Psoas muscle (tissue), 8 donors: ENCODE data around the gene DDR2. TPM values are rescaled to one million over a fixed set of nuclear protein-coding genes. Genes with fewer than 3 reads are reported as not detected.

Source experiments
- ATAC-seq, 4 donors: fragments of 200-7000 bp; cut with Tn5 transposase; one replicate each; pipeline ENCODE4 v1.9.1; 2020; ENCODE audit warnings: moderate library complexity in 3 of 4, mild to moderate bottlenecking in 2 of 4
- DNase-seq, 2 donors: peaks; one replicate each; pipeline ENCODE4 v3.0.0-alpha.2; 2020
- H3K27ac ChIP-seq: fragments of 200-600 bp; one replicate; pipeline ENCODE4 v1.8.0; 2022
- H3K27me3 ChIP-seq, 3 donors: fragments of 200-600 bp in 1 of 3; one replicate each; pipeline versions ENCODE4 v1.6.1 to v1.8.0; 2013 to 2022; ENCODE audit warnings: low read length in 2 of 3, mild to moderate bottlenecking in 2 of 3, moderate library complexity in 1 of 3; ENCODE audit not compliant: insufficient read depth in 3 of 3
- H3K36me3 ChIP-seq, 2 donors: fragments of 200-600 bp in 1 of 2; one replicate each; pipeline versions ENCODE4 v1.6.1 to v1.8.0; 2013 to 2022; ENCODE audit warnings: low read depth in 1 of 2, mild to moderate bottlenecking in 1 of 2, moderate library complexity in 1 of 2; ENCODE audit not compliant: insufficient read depth in 1 of 2
- H3K4me1 ChIP-seq: fragments of 200-600 bp; one replicate; pipeline ENCODE4 v1.8.0; 2022
- H3K4me3 ChIP-seq: fragments of 200-600 bp; one replicate; pipeline ENCODE4 v1.8.0; 2022; ENCODE audit warnings: mild to moderate bottlenecking
- H3K9me3 ChIP-seq: fragments of 200-600 bp; one replicate; pipeline ENCODE4 v1.8.0; 2022
- WGBS, 3 donors: extraction: QIAGEN DNeasy Blood & Tissue Kit; methylation state at CpG; one replicate each; pipeline versions ENCODE4 v1.1.6 to v1.1.7; 2013; 5-methylcytosine and 5-hydroxymethylcytosine counted together
- intact Hi-C, 2 donors: fragments of 100-400 bp; cut with DNase I; formaldehyde crosslinking; loops; one replicate each; pipeline versions ENCODE4 v1.11.0 to v1.14.2; 2022
- polyA plus RNA-seq, 3 donors: library from polyadenylated mRNA; stranded (reverse); fragments of 200-250 nt; gene quantifications; one replicate each; pipeline ENCODE4 v1.2.3, GENCODE V29; 2013
- total RNA-seq, 4 donors: library from RNA; stranded (reverse); fragmentation: NEBNext Ultra II Directional in 2 of 4; extraction: Animal tissue kit (Norgen Biotek cat#: 25700) in 2 of 4; gene quantifications; one replicate each; pipeline versions ENCODE4 v1.2.1 to v1.2.4, GENCODE V29; 2021 to 2023
- TF ChIP-seq, protein P1 (sequence below): fragments of 200-600 bp; IDR thresholded peaks from one replicate; pipeline ENCODE4 v1.8.0; 2022; ENCODE audit warnings: antibody characterized with exemption
- donor health status: healthy with polysubstance abuse.
- donor health status: DM: no; HTN: no; CAD: no; lungs with moderate emphysema.
- donor health status: Bipolar disorder and iron deficiency.
- donor health status: healthy.
- donor health status: DM: yes; HTN: yes; CAD: no.
- donor health status: DM: no; HTN: no; CAD: no.
- donor health status: DM: no; HTN: no; CAD: no.
- donor health status: DM: yes; HTN: yes; CAD: no.

Gene DDR2
- total and polyA plus RNA-seq, 7 donors, result 1.3 to 21.2 (median 6.0) TPM

DNA sequence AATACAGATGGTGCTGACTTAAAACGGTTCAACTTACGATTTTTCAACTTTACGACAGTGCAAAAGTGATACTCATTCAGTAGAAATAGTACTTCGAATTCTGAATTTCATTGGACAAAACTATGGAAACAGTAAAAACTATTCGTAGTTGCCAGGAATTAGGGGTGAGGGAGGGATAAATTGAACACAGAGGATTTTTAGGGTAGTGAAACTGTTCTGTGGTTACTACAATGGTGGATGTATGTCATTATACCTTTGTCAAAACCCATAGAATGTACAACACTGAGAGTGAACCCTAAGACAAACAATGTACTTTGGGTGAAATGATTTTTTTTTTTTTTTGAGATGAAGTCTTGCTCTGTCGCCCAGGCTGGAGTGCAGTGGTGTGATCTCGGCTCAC, 7.5 kb downstream of the DDR2 start:
- H3K27ac ChIP-seq, result no peak overlapping the region
- no peaks in the 10 kb centered on the region for H3K36me3 ChIP-seq
- no peaks in the 10 kb centered on the region for H3K9me3 ChIP-seq
- TF ChIP-seq, protein P1, sequence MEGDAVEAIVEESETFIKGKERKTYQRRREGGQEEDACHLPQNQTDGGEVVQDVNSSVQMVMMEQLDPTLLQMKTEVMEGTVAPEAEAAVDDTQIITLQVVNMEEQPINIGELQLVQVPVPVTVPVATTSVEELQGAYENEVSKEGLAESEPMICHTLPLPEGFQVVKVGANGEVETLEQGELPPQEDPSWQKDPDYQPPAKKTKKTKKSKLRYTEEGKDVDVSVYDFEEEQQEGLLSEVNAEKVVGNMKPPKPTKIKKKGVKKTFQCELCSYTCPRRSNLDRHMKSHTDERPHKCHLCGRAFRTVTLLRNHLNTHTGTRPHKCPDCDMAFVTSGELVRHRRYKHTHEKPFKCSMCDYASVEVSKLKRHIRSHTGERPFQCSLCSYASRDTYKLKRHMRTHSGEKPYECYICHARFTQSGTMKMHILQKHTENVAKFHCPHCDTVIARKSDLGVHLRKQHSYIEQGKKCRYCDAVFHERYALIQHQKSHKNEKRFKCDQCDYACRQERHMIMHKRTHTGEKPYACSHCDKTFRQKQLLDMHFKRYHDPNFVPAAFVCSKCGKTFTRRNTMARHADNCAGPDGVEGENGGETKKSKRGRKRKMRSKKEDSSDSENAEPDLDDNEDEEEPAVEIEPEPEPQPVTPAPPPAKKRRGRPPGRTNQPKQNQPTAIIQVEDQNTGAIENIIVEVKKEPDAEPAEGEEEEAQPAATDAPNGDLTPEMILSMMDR, result no peak
- no peak for DNase-seq
- no peak overlapping the region for H3K4me3 ChIP-seq
- 94 to 97% (median 94%) methylated on average over 6 to 7 of the region's 7 CpGs for WGBS, 3 donors
- H3K27me3 ChIP-seq, result no peaks in the 10 kb centered on the region
- no peaks in the 10 kb centered on the region for H3K4me1 ChIP-seq
- intact Hi-C loops, result no loop called here
- no peak for ATAC-seq

DNA sequence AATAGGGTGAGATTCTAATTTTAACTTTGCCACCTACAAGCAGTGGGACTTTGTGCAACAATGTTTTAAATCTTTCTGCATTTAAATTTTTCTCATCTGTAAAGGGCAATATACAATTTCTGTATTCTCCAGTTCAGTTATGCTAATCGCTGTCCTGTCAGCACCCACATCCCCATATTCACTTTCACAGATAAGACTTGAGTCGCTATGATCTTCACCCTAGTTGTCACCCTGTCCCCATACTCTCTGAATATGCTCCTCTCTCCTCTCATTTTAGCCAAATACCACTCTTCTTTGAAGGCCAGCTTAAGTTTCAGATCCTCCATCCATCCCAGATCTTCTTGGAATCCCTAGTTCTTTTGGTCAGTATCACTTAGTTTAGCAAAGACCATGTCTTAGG, 8.8 kb downstream of the DDR2 start:
- TF ChIP-seq, protein P1, result no peak
- intact Hi-C loops, result no loop called here
- no peak for DNase-seq
- no peaks in the 10 kb centered on the region for H3K36me3 ChIP-seq
- whole genome bisulfite sequencing, 3 donors, result 90 to 95% (median 95%) methylated on average over 2 of the region's 2 CpGs
- H3K4me3 ChIP-seq, result no peak overlapping the region
- no peak overlapping the region for H3K27ac ChIP-seq
- H3K4me1 ChIP-seq, result no peaks in the 10 kb centered on the region
- no peaks in the 10 kb centered on the region for H3K27me3 ChIP-seq
- H3K9me3 ChIP-seq, result no peaks in the 10 kb centered on the region
- no peak for ATAC-seq

DNA sequence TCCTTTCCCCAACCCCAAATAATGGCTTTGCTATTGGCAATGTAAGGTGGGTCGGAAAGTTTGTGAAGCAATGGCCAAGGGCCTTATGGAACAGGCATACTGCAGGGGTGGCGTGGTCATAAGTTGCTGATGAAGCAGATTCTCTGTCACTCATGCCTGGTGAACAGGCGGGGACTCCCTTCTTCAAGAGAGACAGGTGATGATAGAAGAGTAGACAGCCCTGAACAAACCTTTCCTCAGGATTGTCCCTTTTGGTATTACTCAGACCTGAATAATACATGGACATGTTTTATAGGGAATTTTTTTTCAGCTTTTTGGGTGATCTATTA, 12.7 kb downstream of the DDR2 start:
- no peaks in the 10 kb centered on the region for H3K9me3 ChIP-seq
- 94 to 99% (median 96%) methylated on average over 3 of the region's 3 CpGs for WGBS, 3 donors
- H3K27ac ChIP-seq, result no peak overlapping the region
- H3K4me3 ChIP-seq, result no peak overlapping the region
- no peaks in the 10 kb centered on the region for H3K4me1 ChIP-seq
- TF ChIP-seq, protein P1, result no peak
- no peak for DNase-seq
- H3K36me3 ChIP-seq, result no peaks in the 10 kb centered on the region
- ATAC-seq, result no peak
- H3K27me3 ChIP-seq, result no peaks in the 10 kb centered on the region
- intact Hi-C loops, result no loop called here

GRCh38 chr1:162645666-162646065, 13.4 kb downstream of the DDR2 start:
- Histone ChIP-seq H3K27me3 (no peaks in the 10 kb centered on the region), H3K36me3 (no peaks in the 10 kb centered on the region), H3K9me3 (no peaks in the 10 kb centered on the region), H3K27ac (no peak overlapping the region), H3K4me3 (no peak overlapping the region), H3K4me1 (no peaks in the 10 kb centered on the region)
- TF ChIP-seq, protein P1, result no peak
- WGBS, 3 donors, result 74 to 83% (median 83%) methylated on average over 4 of the region's 4 CpGs
- ATAC-seq (no peak), DNase-seq (no peak)
- intact Hi-C loops, result no loop called here

GRCh38 chr1:162649583-162649982, 17.3 kb downstream of the DDR2 start:
- intact Hi-C loops, result no loop called here
- TF ChIP-seq, protein P1, result no peak
- no peak for DNase-seq
- 70 to 85% (median 81%) methylated on average over 3 of the region's 3 CpGs for WGBS, 3 donors
- Histone ChIP-seq H3K27me3 (no peaks in the 10 kb centered on the region), H3K9me3 (no peaks in the 10 kb centered on the region), H3K27ac (no peak overlapping the region), H3K36me3 (no peaks in the 10 kb centered on the region), H3K4me1 (no peaks in the 10 kb centered on the region), H3K4me3 (no peak overlapping the region)
- no peak for ATAC-seq
